ENCODE results near the gene DRAP1. TPM values are rescaled to one million over a fixed set of nuclear protein-coding genes. Genes with fewer than 3 reads are reported as not detected.
"Not testable (repeated sequence)": the region's sequence is repeated elsewhere in the genome, so short reads cannot be mapped to it uniquely, and the experiment has no call there.

Gene DRAP1
- total RNA-seq, 6 experiments from 2014 or later, result 21.8 to 50.8 (median 32.6) TPM

- no peak for TF ChIP-seq POLR2A (IDR thresholded peaks at IDR 0.05)
- TF ChIP-seq CTCF (IDR thresholded peaks at IDR 0.05), result no peak
- DNase-seq (no peak), ATAC-seq (peak in 1 of 4 donors; percentile 31)
- no peaks in the 10 kb centered on the region for H3K27me3 ChIP-seq
- H3K4me3 ChIP-seq, result no peak overlapping the region
- WGBS (ENCODE audit: insufficient coverage, low coverage, low lambda C conversion rate, missing lambda C conversion rate), result 69% methylated on average over 3 of the region's 12 CpGs
- intact Hi-C loops (cut with DNase I), result no loop called here
- no peaks in the 10 kb centered on the region for H3K36me3 ChIP-seq
- peaks cover 0 to 6% (median 2%) of the 10 kb centered on the region in 4 donors for H3K4me1 ChIP-seq
- H3K9me3 ChIP-seq, result no peaks in the 10 kb centered on the region
- H3K27ac ChIP-seq, result no peak overlapping the region
These were observed 28.4 kb downstream of the DRAP1 start for GRCh38 chr11:65947603-65948125.

- intact Hi-C loops (cut with DNase I); DNase-seq; H3K27ac ChIP-seq; H3K4me1 ChIP-seq; H3K36me3 ChIP-seq; H3K27me3 ChIP-seq; H3K4me3 ChIP-seq; H3K9me3 ChIP-seq; ATAC-seq: not testable (repeated sequence)
- WGBS (ENCODE audit: insufficient coverage, low coverage, low lambda C conversion rate, missing lambda C conversion rate), result 92% methylated on average over 5 of the region's 5 CpGs
These were observed 31.5 kb downstream of the DRAP1 start for GRCh38 chr11:65950711-65951110.

- H3K9me3 ChIP-seq; intact Hi-C loops (cut with DNase I); ATAC-seq; H3K36me3 ChIP-seq; H3K4me1 ChIP-seq; H3K27ac ChIP-seq; H3K27me3 ChIP-seq; H3K4me3 ChIP-seq; DNase-seq: not testable (repeated sequence)
- WGBS (ENCODE audit: insufficient coverage, low coverage, low lambda C conversion rate, missing lambda C conversion rate), result 25% methylated on average over 3 of the region's 3 CpGs
These were observed 32.4 kb downstream of the DRAP1 start for GRCh38 chr11:65951641-65952040.

GRCh38 chr11:65952052-65952521 lies 32.9 kb downstream of the DRAP1 start:
- no peak for DNase-seq

GRCh38 chr11:65953471-65953870 lies 34.2 kb downstream of the DRAP1 start:
- Histone ChIP-seq H3K9me3 (no peaks in the 10 kb centered on the region), H3K4me1 (peaks cover 0 to 6% (median 2%) of the 10 kb centered on the region in 4 donors), H3K4me3 (no peak overlapping the region), H3K27me3 (no peaks in the 10 kb centered on the region), H3K27ac (no peak overlapping the region), H3K36me3 (no peaks in the 10 kb centered on the region)
- ATAC-seq (peak in 1 of 4 donors; percentile 44), DNase-seq (no peak)
- no peak for TF ChIP-seq POLR2A (IDR thresholded peaks at IDR 0.05)
- TF ChIP-seq CTCF (IDR thresholded peaks at IDR 0.05), result no peak
- 100% methylated on average over 1 of the region's 20 CpGs for WGBS (ENCODE audit: insufficient coverage, low coverage, low lambda C conversion rate, missing lambda C conversion rate)
- intact Hi-C loops (cut with DNase I), result no loop called here

More at GRCh38 chr11:65952052-65952521, 32.9 kb downstream of the DRAP1 start:
- peak in 2 of 4 donors; percentile 23 to 32 for ATAC-seq
- Histone ChIP-seq H3K27ac (no peak overlapping the region), H3K36me3 (no peaks in the 10 kb centered on the region), H3K9me3 (no peaks in the 10 kb centered on the region), H3K4me3 (no peak overlapping the region), H3K27me3 (no peaks in the 10 kb centered on the region), H3K4me1 (peaks cover 0 to 6% (median 2%) of the 10 kb centered on the region in 4 donors)
- intact Hi-C loops (cut with DNase I), result no loop called here
- TF ChIP-seq POLR2A (IDR thresholded peaks at IDR 0.05) (no peak), CTCF (IDR thresholded peaks at IDR 0.05) (no peak)
- 18% methylated on average over 6 of the region's 6 CpGs for whole genome bisulfite sequencing (ENCODE audit: insufficient coverage, low coverage, low lambda C conversion rate, missing lambda C conversion rate)
